IMR-90 (cell line): ENCODE results near the gene SLC5A3. TPM values are rescaled to one million over a fixed set of nuclear protein-coding genes. Genes with fewer than 3 reads are reported as not detected.

Source experiments
- ATAC-seq: fragments of 200-7000 bp; cut with Tn5 transposase; 2 replicates; pipeline ENCODE4 v1.9.1; 2020; ENCODE audit warnings: low read depth, mild to moderate bottlenecking, moderate library complexity
- BruUV-seq: library from RNA; stranded (reverse); fragments of 400-500 nt; replicated peaks from 2 replicates; lab custom pipeline; 2021; lab: Mats Ljungman, UMichigan
- CTCF ChIA-PET: fragments of 300-600 bp; formaldehyde crosslinking; extraction: SDS; loops from one replicate; lab custom pipeline; 2021; ENCODE audit warnings: antibody characterized with exemption; lab: Yijun Ruan, JAX
- POLR2A ChIA-PET: fragments of 300-600 bp; sonication (Branson Sonifier 250); formaldehyde crosslinking; loops from one replicate; lab custom pipeline; 2022; ENCODE audit warnings: antibody characterized with exemption; ENCODE audit not compliant: unreplicated experiment; lab: Charles Lee
- DNase-seq: peaks from one replicate; pipeline ENCODE4 v3.0.0; 2013
- H2AFZ ChIP-seq: replicated peaks from 2 replicates; pipeline ENCODE3; 2013; ENCODE audit warnings: low read length, mild to moderate bottlenecking; ENCODE audit not compliant: poor library complexity
- H2AK5ac ChIP-seq: 2 replicates; pipeline ENCODE4 v1.6.1; 2013; ENCODE audit warnings: low read depth, low read length, inconsistent platforms
- H2AK9ac ChIP-seq: replicated peaks from 2 replicates; pipeline ENCODE3; 2013; ENCODE audit warnings: mild to moderate bottlenecking, low read depth, low read length, moderate library complexity; ENCODE audit not compliant: poor library complexity
- H2BK120ac ChIP-seq: 2 replicates; pipeline ENCODE4 v1.6.1; 2013; ENCODE audit warnings: low read depth, low read length, inconsistent platforms
- H2BK15ac ChIP-seq: 3 replicates; pipeline ENCODE4 v1.6.1; 2013; ENCODE audit warnings: low read depth, low read length, inconsistent platforms
- H2BK20ac ChIP-seq: 2 replicates; pipeline ENCODE4 v1.6.1; 2013; ENCODE audit warnings: low read depth, mild to moderate bottlenecking, inconsistent platforms, low read length, moderate library complexity
- H2BK5ac ChIP-seq: 2 replicates; pipeline ENCODE4 v1.6.1; 2013; ENCODE audit warnings: mild to moderate bottlenecking, low read depth, low read length, inconsistent platforms; ENCODE audit not compliant: poor library complexity, severe bottlenecking
- H3K14ac ChIP-seq: replicated peaks from 2 replicates; pipeline ENCODE4 v1.6.1; 2013; ENCODE audit warnings: low read depth, low read length, inconsistent platforms
- H3K18ac ChIP-seq: 2 replicates; pipeline ENCODE4 v1.6.1; 2013; ENCODE audit warnings: low read depth, low read length, control low read depth
- H3K23ac ChIP-seq: 2 replicates; pipeline ENCODE4 v1.6.1; 2013; ENCODE audit warnings: low read depth, low read length, inconsistent platforms
- H3K27ac ChIP-seq: 2 replicates; pipeline ENCODE4 v1.5.1; 2013; ENCODE audit warnings: mild to moderate bottlenecking, control low read depth, low read length; ENCODE audit not compliant: insufficient read depth
- H3K27me3 ChIP-seq: 2 replicates; pipeline ENCODE4 v1.6.1; 2013; ENCODE audit warnings: low read length; ENCODE audit not compliant: control insufficient read depth, insufficient read depth
- H3K36me3 ChIP-seq: 2 replicates; pipeline ENCODE4 v1.6.1; 2013; ENCODE audit warnings: low read length, mixed read lengths; ENCODE audit not compliant: control insufficient read depth, insufficient read depth
- H3K4ac ChIP-seq: 2 replicates; pipeline ENCODE4 v1.6.1; 2013; ENCODE audit warnings: low read depth, low read length, inconsistent platforms
- H3K4me1 ChIP-seq: 2 replicates; pipeline ENCODE4 v1.6.1; 2013; ENCODE audit warnings: low read length, mixed read lengths; ENCODE audit not compliant: control insufficient read depth, insufficient read depth
- H3K4me2 ChIP-seq: 2 replicates; pipeline ENCODE4 v1.6.1; 2013; ENCODE audit warnings: low read depth, mild to moderate bottlenecking, control low read depth, low read length, moderate library complexity
- H3K4me3 ChIP-seq: 2 replicates; pipeline ENCODE4 v1.5.1; 2013; ENCODE audit warnings: low read depth, mild to moderate bottlenecking, control low read depth, low read length, moderate library complexity; ENCODE audit not compliant: insufficient read depth
- H3K56ac ChIP-seq: 2 replicates; pipeline ENCODE4 v1.6.1; 2013; ENCODE audit warnings: low read length, inconsistent platforms; ENCODE audit not compliant: insufficient read depth; ENCODE audit errors: extremely low read depth
- H3K79me1 ChIP-seq, 2 experiments: 2 replicates each; pipeline ENCODE4 v1.6.1; 2013; ENCODE audit warnings: low read length in 2 of 2, inconsistent platforms in 1 of 2, low read depth in 1 of 2
- H3K9ac ChIP-seq: 2 replicates; pipeline ENCODE4 v1.6.1; 2013; ENCODE audit warnings: low read depth, low read length, control low read depth
- H3K9me1 ChIP-seq: 2 replicates; pipeline ENCODE4 v1.6.1; 2013; ENCODE audit warnings: low read length, inconsistent platforms; ENCODE audit not compliant: insufficient read depth
- H3K9me3 ChIP-seq: 2 replicates; pipeline ENCODE4 v1.6.1; 2013; ENCODE audit warnings: low read length; ENCODE audit not compliant: control insufficient read depth, insufficient read depth
- H4K20me1 ChIP-seq: 2 replicates; pipeline ENCODE4 v1.6.1; 2013; ENCODE audit warnings: low read length, inconsistent platforms; ENCODE audit not compliant: insufficient read depth
- H4K5ac ChIP-seq: 2 replicates; pipeline ENCODE4 v1.6.1; 2013; ENCODE audit warnings: mild to moderate bottlenecking, low read depth, low read length, control low read depth
- H4K8ac ChIP-seq, 2 experiments: 2 replicates each; pipeline ENCODE4 v1.6.1; 2013; ENCODE audit warnings: low read depth in 2 of 2, low read length in 2 of 2, control low read depth in 1 of 2, inconsistent platforms in 1 of 2
- H4K91ac ChIP-seq: 2 replicates; pipeline ENCODE4 v1.6.1; 2013; ENCODE audit warnings: low read depth, low read length, inconsistent platforms; ENCODE audit not compliant: insufficient read depth
- BHLHE40 ChIP-seq: fragments of 150-350 bp; IDR thresholded peaks from 2 replicates; pipeline ENCODE4 v1.6.1; 2016; ENCODE audit warnings: mild to moderate bottlenecking, low read depth, low read length
- CEBPB ChIP-seq: IDR thresholded peaks from 2 replicates; pipeline ENCODE4 v1.6.1; 2012; ENCODE audit warnings: low read depth, low read length, improper control_type of control experiment
- CTCF ChIP-seq: conservative IDR thresholded peaks from 2 replicates; pipeline ENCODE4 v1.5.1; 2012; ENCODE audit warnings: mild to moderate bottlenecking, low read depth, low read length, improper control_type of control experiment
- MAFK ChIP-seq: IDR thresholded peaks from 2 replicates; pipeline ENCODE4 v1.6.1; 2012; ENCODE audit warnings: low read depth, low read length, improper control_type of control experiment
- MXI1 ChIP-seq: IDR thresholded peaks from 2 replicates; pipeline ENCODE4 v1.6.1; 2012; ENCODE audit warnings: low read depth, mild to moderate bottlenecking, low read length, moderate library complexity, borderline replicate concordance
- RFX5 ChIP-seq: IDR thresholded peaks from 2 replicates; pipeline ENCODE4 v1.8.0; 2012; ENCODE audit warnings: low read depth, mild to moderate bottlenecking, low read length, moderate library complexity
- WGBS, 2 experiments: methylation state at CpG; one replicate each; pipeline versions ENCODE4 v1.1.5 to v1.1.7; 2013; ENCODE audit warnings: missing lambda C conversion rate in 2 of 2; ENCODE audit not compliant: insufficient read length in 1 of 2; ENCODE audit errors: extremely low coverage in 2 of 2; 5-methylcytosine and 5-hydroxymethylcytosine counted together
- dilution Hi-C: fragments of 300-500 bp; cut with HindIII; formaldehyde crosslinking; loops from one replicate; pipeline ENCODE4 v1.14.3; 2018; ENCODE audit warnings: low sequenced_read_pairs; ENCODE audit not compliant: unreplicated experiment
- in situ Hi-C: fragments of 300-500 bp; cut with MboI; formaldehyde crosslinking; loops from 3 replicates; pipeline ENCODE4 v1.14.3; 2019; ENCODE audit warnings: low sequenced_read_pairs, inconsistent platforms, mixed read lengths
- intact Hi-C: fragments of 100-400 bp; cut with micrococcal nuclease; formaldehyde crosslinking; loops from 2 replicates; pipeline ENCODE4 v1.10.0; 2022
- polyA plus RNA-seq, 3 experiments: library from polyadenylated mRNA; depleted of rRNA; stranded (reverse); fragments of >200 nt; gene quantifications; 2 replicates each; pipeline ENCODE4 v1.2.3, GENCODE V29; 2012; ENCODE audit warnings: low replicate concordance in 1 of 3
- total RNA-seq: library from RNA; depleted of rRNA; stranded (reverse); fragments of >200 nt; gene quantifications from 2 replicates; pipeline ENCODE4 v1.2.3, GENCODE V29; 2012

Gene SLC5A3
- total and polyA plus RNA-seq, 2 of the 4 experiments (the other 2 are of a cell fraction): 1.8 to 9.9 TPM

- Histone ChIP-seq H3K9me3 (no peaks in the 10 kb centered on the region), H3K56ac (no peak overlapping the region), H3K23ac (peak overlapping the region; percentile 76), H3K18ac (no peak overlapping the region), H3K9ac (no peak overlapping the region), H2AK5ac (no peak overlapping the region), H3K27ac (no peak overlapping the region), H3K4me1 (peaks cover 7% of the 10 kb centered on the region), H2BK5ac (no peak overlapping the region), H2BK20ac (no peak overlapping the region), H3K79me1 (peaks cover 33 to 57% of the 10 kb centered on the region in 2 experiments), H4K5ac (no peak overlapping the region), H3K36me3 (peaks cover 1% of the 10 kb centered on the region; the same call in 1 of the 2 replicates), H2AK9ac (no peak overlapping the region), H3K4me3 (no peak overlapping the region), H4K8ac (no peak overlapping the region), H2BK15ac (no peak overlapping the region), H4K20me1 (peaks cover 29% of the 10 kb centered on the region; the same call in 1 of the 2 replicates), H3K27me3 (no peaks in the 10 kb centered on the region), H3K14ac (no peak overlapping the region), H3K4ac (no peak overlapping the region), H3K4me2 (no peak overlapping the region), H2AFZ (no peak overlapping the region), H3K9me1 (no peaks in the 10 kb centered on the region), H2BK120ac (no peak overlapping the region), H4K91ac (no peak overlapping the region)
- ChIA-PET CTCF (interaction anchor here (0.5 kb wide), 1 partner anchor 143 kb away, joined by 6 read pairs; no protein-coding TSS in a partner anchor), POLR2A (no interaction called here)
- intact Hi-C loops (no loop called here), dilution Hi-C loops (no loop called here), in situ Hi-C loops (no loop called here)
- WGBS, 2 experiments: no CpG with 5 or more reads among the region's 1 CpG
- BruUV-seq: no TSS peak
- TF ChIP-seq RFX5: no peak
- no peak for TF ChIP-seq MAFK
- TF ChIP-seq CTCF: no peak
- TF ChIP-seq MXI1: no peak
- TF ChIP-seq CEBPB: no peak
- no peak for TF ChIP-seq BHLHE40
- ATAC-seq (no peak), DNase-seq (no peak)
Measured at GRCh38 chr21:34076835-34077234, 3.5 kb downstream of the SLC5A3 start.
